GM19397 (cell line): ENCODE results near the gene ZFYVE19.

Experiments used
- ATAC-seq: cut with Tn5 transposase; IDR thresholded peaks from one replicate; pipeline ENCODE4 v1.9.1; 2021; ENCODE audit warnings: mild to moderate bottlenecking, moderate library complexity; ENCODE audit not compliant: unreplicated experiment

The ZFYVE19 gene

GRCh38 chr15:40775740-40776536, 31.0 kb upstream of the ZFYVE19 start:
- no peak for ATAC-seq

GRCh38 chr15:40776537-40777141, 30.2 kb upstream of the ZFYVE19 start:
- ATAC-seq: no peak

- ATAC-seq: no peak
These were observed 24.2 kb upstream of the ZFYVE19 start for GRCh38 chr15:40782609-40783227.

GRCh38 chr15:40785164-40785563, 21.7 kb upstream of the ZFYVE19 start:
- no peak for ATAC-seq

- no peak for ATAC-seq
These were observed 21.1 kb upstream of the ZFYVE19 start for GRCh38 chr15:40785814-40786213.

- no peak for ATAC-seq
These were observed 19.5 kb upstream of the ZFYVE19 start for GRCh38 chr15:40787344-40787841.

GRCh38 chr15:40787991-40788390, 18.9 kb upstream of the ZFYVE19 start:
- no peak for ATAC-seq

- ATAC-seq: no peak
These were observed 17.8 kb upstream of the ZFYVE19 start for GRCh38 chr15:40789119-40789518.

GRCh38 chr15:40789999-40790398, 16.9 kb upstream of the ZFYVE19 start:
- ATAC-seq: no peak

GRCh38 chr15:40790718-40791117, 16.2 kb upstream of the ZFYVE19 start:
- ATAC-seq: no peak

- ATAC-seq: no peak
These were observed 14.5 kb upstream of the ZFYVE19 start for GRCh38 chr15:40792394-40792793.

- no peak for ATAC-seq
These were observed 13.5 kb upstream of the ZFYVE19 start for GRCh38 chr15:40793216-40793989.

- ATAC-seq: no peak
These were observed 10.8 kb upstream of the ZFYVE19 start for GRCh38 chr15:40796041-40796440.

- ATAC-seq: no peak
These were observed 10.4 kb upstream of the ZFYVE19 start for GRCh38 chr15:40796512-40796911.

- no peak for ATAC-seq
These were observed 7.4 kb upstream of the ZFYVE19 start for GRCh38 chr15:40799523-40799922.

- ATAC-seq: no peak
These were observed 3.8 kb upstream of the ZFYVE19 start for GRCh38 chr15:40803076-40803475.

GRCh38 chr15:40803688-40804087, 3.2 kb upstream of the ZFYVE19 start:
- ATAC-seq: no peak

GRCh38 chr15:40806672-40807027, 239 bp upstream of the ZFYVE19 start:
- no peak for ATAC-seq

- ATAC-seq: no peak
These were observed 1.1 kb downstream of the ZFYVE19 start for GRCh38 chr15:40807888-40808461.

GRCh38 chr15:40808861-40809450, 2.1 kb downstream of the ZFYVE19 start:
- no peak for ATAC-seq
